Gastroesophageal sphincter (tissue), 4 donors: Measurements from ENCODE around the gene LILRB4. TPM values are rescaled to one million over a fixed set of nuclear protein-coding genes. Genes with fewer than 3 reads are reported as not detected.
"Not testable (repeated sequence)": the region's sequence is repeated elsewhere in the genome, so short reads cannot be mapped to it uniquely, and the experiment has no call there.

ENCODE experiments used
- ATAC-seq: fragments of 150-250 bp; one replicate; pipeline ENCODE4 v1.9.1; 2016; ENCODE audit warnings: mild to moderate bottlenecking, moderate library complexity
- H3K27ac ChIP-seq, 4 donors: fragments of 200-600 bp; sonication (generic) in 3 of 4; 1 replicate in 3 of 4; 2 replicates in 1 of 4; pipeline ENCODE4 v1.5.1; 2016 to 2019
- H3K27me3 ChIP-seq: fragments of 200-600 bp; sonication (generic); one replicate; pipeline ENCODE4 v1.5.1; 2019
- H3K36me3 ChIP-seq, 2 donors: fragments of 200-600 bp; sonication (generic); one replicate each; pipeline ENCODE4 v1.5.1; 2019; ENCODE audit warnings: control low read depth in 1 of 2
- H3K4me1 ChIP-seq, 3 donors: fragments of 200-600 bp; sonication (generic); 1 replicate in 2 of 3; 2 replicates in 1 of 3; pipeline ENCODE4 v1.5.1; 2016 to 2019; ENCODE audit warnings: control low read depth in 2 of 3
- H3K4me3 ChIP-seq, 2 donors: fragments of 200-600 bp; sonication (generic); one replicate each; pipeline ENCODE4 v1.5.1; 2019; ENCODE audit warnings: mild to moderate bottlenecking in 1 of 2, moderate library complexity in 1 of 2
- H3K9me3 ChIP-seq, 3 donors: fragments of 200-600 bp; sonication (generic); one replicate each; pipeline ENCODE4 v1.5.1; 2017 to 2019; ENCODE audit warnings: control low read depth in 2 of 3
- CTCF ChIP-seq, 4 experiments: fragments of 200-600 bp in 2 of 4; fragments of 450-650 bp in 2 of 4; sonication (generic) in 1 of 4; IDR thresholded peaks; one replicate each; pipeline ENCODE4 v1.5.1; 2017 to 2019; ENCODE audit warnings: antibody characterized with exemption in 4 of 4, mild to moderate bottlenecking in 2 of 4, moderate library complexity in 2 of 4
- EP300 ChIP-seq: sonication (generic); formaldehyde crosslinking; IDR thresholded peaks from one replicate; pipeline ENCODE4 v1.6.1; 2017; ENCODE audit warnings: antibody characterized with exemption, mild to moderate bottlenecking
- POLR2A ChIP-seq, 2 donors: fragments of 450-650 bp; IDR thresholded peaks; one replicate each; pipeline ENCODE4 v1.6.1; 2017; ENCODE audit warnings: antibody characterized with exemption in 2 of 2, mild to moderate bottlenecking in 2 of 2, moderate library complexity in 1 of 2
- POLR2AphosphoS5 ChIP-seq: sonication (generic); formaldehyde crosslinking; IDR thresholded peaks from one replicate; pipeline ENCODE4 v1.6.1; 2017; ENCODE audit warnings: antibody characterized with exemption
- WGBS, 2 donors: methylation state at CpG; one replicate each; pipeline ENCODE4 v1.1.5; 2018; ENCODE audit warnings: low coverage in 1 of 2; 5-methylcytosine and 5-hydroxymethylcytosine counted together
- total RNA-seq, 4 donors: library from RNA; depleted of rRNA; stranded (reverse); fragments of >200 nt; gene quantifications; one replicate each; pipeline ENCODE4 v1.1.0, GENCODE V29; 2016

Gene LILRB4
- total RNA-seq, 4 donors from 2014 or later = 0.77 to 14.3 (median 2.5) TPM

DNA sequence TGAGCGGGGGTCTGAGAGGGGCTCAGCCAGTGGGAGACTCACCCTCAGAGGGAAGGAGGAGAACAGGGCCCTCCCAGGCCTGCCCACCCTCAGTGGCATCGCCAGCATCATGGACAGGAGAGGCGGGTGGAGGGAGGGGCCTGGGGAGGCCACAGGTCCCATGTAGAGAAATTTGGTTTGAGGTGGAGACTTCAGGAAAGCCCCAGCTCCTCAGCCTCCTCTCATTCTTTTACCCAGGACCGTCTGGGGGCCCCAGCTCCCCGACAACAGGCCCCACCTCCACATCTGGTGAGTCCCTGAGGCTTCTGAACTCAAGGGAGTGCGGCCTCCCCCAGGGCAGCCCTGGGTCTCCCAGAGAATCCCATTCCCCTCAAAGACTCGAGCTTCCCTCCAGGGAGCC lies 29.4 kb upstream of the LILRB4 start:
- TF ChIP-seq EP300 (no peak), POLR2AphosphoS5 (no peak), CTCF (IDR thresholded peaks at IDR 0.05) (no peak), POLR2A (IDR thresholded peaks at IDR 0.05) (no peak)
- Histone ChIP-seq H3K4me1 (no peaks in the 10 kb centered on the region), H3K36me3 (no peaks in the 10 kb centered on the region), H3K27ac (no peak overlapping the region), H3K9me3 (no peaks in the 10 kb centered on the region), H3K27me3 (peaks cover 82% of the 10 kb centered on the region), H3K4me3 (no peak overlapping the region)
- no peak for ATAC-seq
- no CpG with 5 or more reads among the region's 7 CpGs for WGBS, 2 donors

DNA sequence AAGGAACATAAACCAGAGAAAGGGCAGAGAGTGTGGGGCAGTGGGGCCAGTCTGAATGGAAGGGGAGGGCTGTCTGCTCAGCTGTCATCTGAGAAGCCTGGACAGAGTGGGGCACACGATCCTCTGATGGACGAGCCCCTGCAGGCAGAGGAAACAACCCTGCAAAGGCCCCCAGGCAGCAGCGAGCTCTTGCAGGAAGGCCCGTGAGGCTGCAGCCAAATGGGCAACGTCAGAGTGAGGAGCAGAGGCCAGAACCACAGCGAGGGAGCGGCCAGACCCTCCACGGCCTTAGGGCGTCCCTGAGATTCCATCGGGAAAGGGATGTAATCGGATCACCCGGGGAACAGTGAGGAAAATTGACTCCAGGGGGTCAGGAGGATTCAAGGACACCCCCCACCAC lies 26.7 kb upstream of the LILRB4 start:
- peaks cover 59% of the 10 kb centered on the region for H3K27me3 ChIP-seq
- H3K36me3 ChIP-seq, H3K27ac ChIP-seq, H3K9me3 ChIP-seq, H3K4me1 ChIP-seq, H3K4me3 ChIP-seq, ATAC-seq: not testable (repeated sequence)
- WGBS, 2 donors = 0% methylated on average over 1 of the region's 12 CpGs; no CpG with 5 or more reads in 1 of the 2 donors

GRCh38 chr19:54638683-54639082 lies 24.1 kb upstream of the LILRB4 start:
- 87 to 90% methylated on average over 13 to 18 of the region's 18 CpGs for WGBS, 2 donors
- H3K27me3 ChIP-seq = peaks cover 49% of the 10 kb centered on the region
- H3K9me3 ChIP-seq = no peaks in the 10 kb centered on the region
- no peak for TF ChIP-seq POLR2A (IDR thresholded peaks at IDR 0.05)
- no peak for TF ChIP-seq EP300
- no peak for TF ChIP-seq CTCF (IDR thresholded peaks at IDR 0.05)
- TF ChIP-seq POLR2AphosphoS5 = no peak
- no peak overlapping the region for H3K4me3 ChIP-seq
- ATAC-seq = no peak
- no peak overlapping the region for H3K27ac ChIP-seq
- no peaks in the 10 kb centered on the region for H3K36me3 ChIP-seq
- no peaks in the 10 kb centered on the region for H3K4me1 ChIP-seq

- not testable (repeated sequence) for ATAC-seq, H3K9me3 ChIP-seq, H3K27ac ChIP-seq, H3K4me1 ChIP-seq, H3K36me3 ChIP-seq, H3K4me3 ChIP-seq
- no CpG with 5 or more reads among the region's 5 CpGs for WGBS, 2 donors
- H3K27me3 ChIP-seq = peaks cover 27% of the 10 kb centered on the region
Measured at GRCh38 chr19:54642953-54643352, 19.8 kb upstream of the LILRB4 start.

GRCh38 chr19:54643583-54643982 lies 19.2 kb upstream of the LILRB4 start:
- not testable (repeated sequence) for ATAC-seq, H3K36me3 ChIP-seq, H3K4me3 ChIP-seq, H3K4me1 ChIP-seq, H3K27ac ChIP-seq, H3K9me3 ChIP-seq
- WGBS, 2 donors = 61 to 79% methylated on average over 5 to 6 of the region's 6 CpGs
- peaks cover 27% of the 10 kb centered on the region for H3K27me3 ChIP-seq

DNA sequence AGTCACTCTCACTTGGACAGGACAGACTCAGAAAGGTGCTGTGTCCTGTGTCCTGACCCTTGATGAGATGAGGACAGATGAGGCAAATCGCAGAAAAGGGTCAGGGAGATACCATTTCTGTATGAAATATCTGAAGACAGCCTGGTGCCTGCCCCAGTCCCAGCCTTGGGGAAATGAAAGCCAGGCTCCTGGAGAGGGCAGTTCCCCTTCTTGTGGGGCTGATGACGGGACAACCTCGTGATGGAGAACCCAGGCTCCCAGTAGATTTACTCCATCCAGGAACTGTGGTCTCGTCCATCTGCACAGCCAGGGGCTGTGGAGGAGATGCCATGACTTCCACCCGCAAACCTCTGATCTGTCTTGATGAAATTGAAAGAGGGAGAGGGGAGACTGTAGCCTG lies 18.7 kb upstream of the LILRB4 start:
- no peak overlapping the region for H3K4me3 ChIP-seq
- H3K27me3 ChIP-seq = peaks cover 23% of the 10 kb centered on the region
- ATAC-seq = peak; percentile 69
- H3K4me1 ChIP-seq = no peaks in the 10 kb centered on the region
- no peaks in the 10 kb centered on the region for H3K36me3 ChIP-seq
- no peak for TF ChIP-seq EP300
- no peak for TF ChIP-seq POLR2A (IDR thresholded peaks at IDR 0.05)
- no peak for TF ChIP-seq POLR2AphosphoS5
- TF ChIP-seq CTCF (IDR thresholded peaks at IDR 0.05) = no peak
- WGBS, 2 donors = 63 to 86% methylated on average over 1 to 2 of the region's 5 CpGs
- peaks cover 0 to 5% (median 0%) of the 10 kb centered on the region in 3 donors for H3K9me3 ChIP-seq
- no peak overlapping the region for H3K27ac ChIP-seq
